Measurements from ENCODE around the gene MARVELD1. TPM values are rescaled to one million over a fixed set of nuclear protein-coding genes. Genes with fewer than 3 reads are reported as not detected.

MARVELD1 gene
- total and polyA plus RNA-seq, 2 of the 8 experiments (the other 6 are each of a cell fraction or from before 2014, with no cell fraction given), result 28.1 to 37.3 TPM

GRCh38 chr10:97679594-97679993 lies 33.9 kb upstream of the MARVELD1 start:
- no peak overlapping the region for H4K5ac ChIP-seq (ENCODE audit: insufficient read length, low read depth, low read length)
- no peaks in the 10 kb centered on the region for H3K23me2 ChIP-seq (ENCODE audit: low read depth, low read length)
- H4K20me1 ChIP-seq (replicated peaks in 1 of 2; ENCODE audit: control insufficient read depth in 1 of 2, insufficient read depth in 2 of 2, low read length in 2 of 2), result peaks cover 0 to 2% of the 10 kb centered on the region in 2 experiments
- no peak overlapping the region for H4K91ac ChIP-seq (replicated peaks; ENCODE audit: insufficient read length, low read length)
- H2BK5ac ChIP-seq (ENCODE audit: low read depth, low read length), result no peak overlapping the region
- no peak for DNase-seq (ENCODE audit: low read depth in 1 of 2, low spot score in 2 of 2)
- H3K79me1 ChIP-seq (ENCODE audit: low read depth, low read length), result no peaks in the 10 kb centered on the region
- H2AFZ ChIP-seq (ENCODE audit: low read length), result no peak overlapping the region
- ChIA-PET POLR2A (ENCODE audit: partially characterized antibody) (interaction anchor here (1.7 kb wide), 1 partner anchor 34 kb away, joined by 5 read pairs; the partner anchor contains the start of gene MARVELD1), CTCF (ENCODE audit: partially characterized antibody) (interaction anchor here (0.8 to 8.5 kb wide), 10 partner anchors 8 to 352 kb away, joined by 3 to 127 read pairs (median 3); partner anchors contain the start of genes AVPI1, MARVELD1 and ZFYVE27)
- no peaks in the 10 kb centered on the region for H3K27me3 ChIP-seq (replicated peaks in 1 of 4; ENCODE audit: control insufficient read depth in 3 of 4, extremely low read depth in 1 of 4, insufficient read depth in 3 of 4, low read length in 3 of 4)
- no peak overlapping the region for H3K4me2 ChIP-seq (ENCODE audit: insufficient read depth in 1 of 2, low read depth in 2 of 2, low read length in 2 of 2)
- peaks cover 0 to 7% (median 2%) of the 10 kb centered on the region in 4 experiments; a peak in 2 of 7 replicates for H3K4me1 ChIP-seq (replicated peaks in 1 of 4; ENCODE audit: control insufficient read depth in 3 of 4, insufficient read depth in 4 of 4, low read length in 3 of 4)
- no peak overlapping the region for H2BK12ac ChIP-seq (ENCODE audit: low read depth, low read length)
- H3K9ac ChIP-seq (replicated peaks in 1 of 4; ENCODE audit: extremely low read depth in 1 of 4, low read depth in 3 of 4, low read length in 3 of 4), result no peak overlapping the region
- H2BK15ac ChIP-seq (ENCODE audit: low read length), result no peak overlapping the region
- H3K14ac ChIP-seq (ENCODE audit: insufficient read length), result no peak overlapping the region
- no peak overlapping the region for H3K4ac ChIP-seq (replicated peaks; ENCODE audit: insufficient read length, low read depth, low read length)
- no peak overlapping the region for H3K18ac ChIP-seq (ENCODE audit: extremely low read depth, low read length)
- H3K23ac ChIP-seq (ENCODE audit: insufficient read length), result no peak overlapping the region
- H3K36me3 ChIP-seq (ENCODE audit: control insufficient read depth in 2 of 4, insufficient read depth in 4 of 4, low read length in 3 of 4), result peaks cover 10 to 19% (median 15%) of the 10 kb centered on the region in 4 experiments
- no peak for FAIRE-seq
- H3K56ac ChIP-seq (replicated peaks; ENCODE audit: insufficient read length, low read depth, low read length), result no peak overlapping the region
- H3K27ac ChIP-seq (ENCODE audit: low read depth, low read length), result no peak overlapping the region
- H2BK20ac ChIP-seq (ENCODE audit: low read length), result no peak overlapping the region
- H3K79me2 ChIP-seq (ENCODE audit: control insufficient read depth in 1 of 2, insufficient read depth in 2 of 2, low read length in 2 of 2), result 0 out of 4 replicates have a peak, but pooled peaks cover 0 to 4% of the 10 kb centered on the region in 2 experiments
- no peak overlapping the region for H4K8ac ChIP-seq (ENCODE audit: extremely low read depth, insufficient read depth, low read length)
- no peak overlapping the region for H3K4me3 ChIP-seq (ENCODE audit: extremely low read depth in 1 of 4, insufficient read depth in 2 of 4, low read depth in 3 of 4, low read length in 4 of 4)
- no peak overlapping the region for H2BK120ac ChIP-seq (replicated peaks; ENCODE audit: low read depth, low read length)
- H2AK5ac ChIP-seq (ENCODE audit: low read depth, low read length), result no peak overlapping the region
- WGBS, 2 experiments (ENCODE audit: extremely low coverage in 1 of 2, insufficient coverage in 1 of 2, insufficient read length in 1 of 2, insufficient replicate concordance in 2 of 2, low coverage in 1 of 2, low lambda C conversion rate in 2 of 2, missing lambda C conversion rate in 1 of 2), result 93% methylated on average over 16 of the region's 16 CpGs; no CpG with 5 or more reads in 1 of the 2 experiments
- H3K9me3 ChIP-seq (ENCODE audit: insufficient read depth in 2 of 2, low read depth in 1 of 2, low read length in 1 of 2), result no peaks in the 10 kb centered on the region
- no peak for TF ChIP-seq NRF1 (IDR thresholded peaks at IDR 0.05; ENCODE audit: low read depth, low read length)
- TF ChIP-seq MAFK (IDR thresholded peaks at IDR 0.05; ENCODE audit: low read depth, low read length), result no peak
- TF ChIP-seq TEAD4 (IDR thresholded peaks at IDR 0.05; ENCODE audit: low read depth, low read length), result no peak
- TF ChIP-seq KDM5A (IDR thresholded peaks at IDR 0.05; ENCODE audit: low read length), result no peak
- TF ChIP-seq YY1 (IDR thresholded peaks at IDR 0.05; ENCODE audit: low read depth, low read length), result no peak
- no peak for TF ChIP-seq FOSL1 (IDR thresholded peaks at IDR 0.05; ENCODE audit: insufficient read depth, low read depth, low read length)
- TF ChIP-seq JUN (IDR thresholded peaks at IDR 0.05; ENCODE audit: low read depth, low read length), result no peak
- no peak for TF ChIP-seq SRF (IDR thresholded peaks at IDR 0.05; ENCODE audit: low read depth, low read length)
- no peak for TF ChIP-seq ATF2 (IDR thresholded peaks at IDR 0.05; ENCODE audit: low read length)
- no peak for TF ChIP-seq TAF1 (IDR thresholded peaks at IDR 0.05; ENCODE audit: low read depth, low read length)
- no peak for TF ChIP-seq HDAC6 (IDR thresholded peaks at IDR 0.05; ENCODE audit: low read depth, low read length)
- TF ChIP-seq KDM1A (IDR thresholded peaks at IDR 0.05; ENCODE audit: borderline replicate concordance, low read length), result no peak
- TF ChIP-seq SIRT6 (IDR thresholded peaks at IDR 0.05; ENCODE audit: low read length), result no peak
